NCI-H2029 treated with DMSO at 0.1 percent for 48 hours (cell line): ENCODE results near the gene TP53I11.

ENCODE experiments used
- DNase-seq: peaks from one replicate; lab custom pipeline; 2025; lab: John Stamatoyannopoulos, UW

Gene TP53I11

DNA sequence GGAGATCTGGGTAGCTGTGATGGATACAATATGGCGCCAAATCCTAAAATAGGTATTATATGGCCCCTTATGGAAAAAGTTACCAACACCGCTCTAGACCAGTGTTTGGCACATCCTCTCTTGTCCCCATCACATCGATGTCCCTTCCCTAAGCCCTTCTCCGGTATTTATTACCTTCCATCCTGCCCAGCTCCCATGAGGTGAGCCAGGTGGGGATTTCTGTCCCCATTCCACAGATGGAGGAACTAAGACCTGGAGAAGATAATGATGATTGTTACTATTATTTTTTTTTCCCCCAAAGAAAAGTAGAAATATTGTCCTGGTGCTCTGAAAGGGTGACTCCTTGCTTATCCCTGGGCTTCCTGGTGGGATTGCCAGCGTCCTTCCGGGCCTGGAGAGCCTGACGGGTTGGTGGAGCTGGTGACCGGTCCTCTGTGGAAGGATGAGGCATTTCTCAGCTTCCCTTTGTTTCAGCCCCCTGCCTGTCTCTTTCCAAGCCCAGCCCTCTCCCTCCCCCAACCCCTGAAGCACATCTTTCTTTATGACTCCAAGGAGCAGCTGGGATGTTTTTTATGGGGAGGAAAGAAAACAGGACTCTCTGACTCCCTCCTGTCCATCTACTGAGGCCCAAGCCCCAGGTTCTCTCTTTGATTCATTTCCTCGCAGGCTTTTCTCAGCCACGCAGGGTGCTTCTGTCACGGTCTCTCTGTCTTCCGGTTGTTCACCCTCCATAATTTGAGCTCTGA lies 65.4 kb downstream of the TP53I11 start:
- no peak for DNase-seq

DNA sequence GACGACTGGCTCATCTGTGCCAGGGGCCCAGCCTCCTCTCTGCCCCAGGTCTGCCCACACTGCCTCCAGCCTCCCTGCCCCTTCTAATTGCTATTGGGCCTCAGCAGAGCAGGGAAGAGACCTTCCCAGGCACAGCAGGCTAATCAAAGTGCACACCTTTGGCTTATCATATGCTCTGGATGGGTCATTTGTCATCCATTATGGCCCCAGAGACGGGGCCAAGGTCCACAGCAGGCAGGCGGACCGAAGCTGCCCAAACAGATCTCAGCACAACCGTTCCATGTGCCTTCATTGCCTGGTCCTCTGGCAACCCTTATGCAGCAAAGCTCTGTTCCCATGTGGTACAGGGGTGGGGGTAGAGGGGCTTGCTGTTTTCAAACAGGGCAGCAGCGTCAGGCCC lies 66.6 kb downstream of the TP53I11 start:
- DNase-seq: no peak

DNA sequence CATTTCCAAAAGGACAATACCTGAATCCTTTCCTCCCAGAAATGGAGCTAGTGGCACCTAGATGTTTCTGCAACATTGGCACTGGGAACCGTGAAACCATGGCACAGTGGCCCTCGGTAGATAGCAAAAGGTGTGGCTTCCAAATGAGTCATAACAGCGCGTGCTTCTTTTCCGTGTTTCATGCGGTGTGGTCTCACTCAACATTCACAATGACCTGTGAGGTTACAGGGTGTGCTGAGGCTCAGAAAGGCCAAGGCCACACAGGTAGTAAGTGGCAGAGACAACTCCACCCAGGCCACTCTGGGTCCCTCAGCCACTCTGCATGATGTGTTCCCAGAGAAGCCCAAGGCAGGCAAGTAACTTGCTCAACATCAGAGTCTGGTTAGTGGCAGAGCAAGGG lies 67.4 kb downstream of the TP53I11 start:
- DNase-seq: no peak
